DOHH2 (cell line): Measurements from ENCODE around the gene ASIC3.

Experiments
- EZH2phosphoT487 ChIP-seq: fragments of 200-600 bp; sonication (generic); IDR thresholded peaks from 2 replicates; pipeline ENCODE4 v1.6.1; 2017; ENCODE audit warnings: borderline replicate concordance, mild to moderate bottlenecking, antibody characterized with exemption, low read length, moderate library complexity, mixed read lengths
- TF ChIP-seq, protein P1 (sequence below): fragments of 200-600 bp; sonication (generic); IDR thresholded peaks from one replicate; pipeline ENCODE4 v1.5.1; 2014; ENCODE audit warnings: antibody characterized with exemption, mild to moderate bottlenecking, low read depth, low read length; ENCODE audit not compliant: poor library complexity, severe bottlenecking

DNA sequence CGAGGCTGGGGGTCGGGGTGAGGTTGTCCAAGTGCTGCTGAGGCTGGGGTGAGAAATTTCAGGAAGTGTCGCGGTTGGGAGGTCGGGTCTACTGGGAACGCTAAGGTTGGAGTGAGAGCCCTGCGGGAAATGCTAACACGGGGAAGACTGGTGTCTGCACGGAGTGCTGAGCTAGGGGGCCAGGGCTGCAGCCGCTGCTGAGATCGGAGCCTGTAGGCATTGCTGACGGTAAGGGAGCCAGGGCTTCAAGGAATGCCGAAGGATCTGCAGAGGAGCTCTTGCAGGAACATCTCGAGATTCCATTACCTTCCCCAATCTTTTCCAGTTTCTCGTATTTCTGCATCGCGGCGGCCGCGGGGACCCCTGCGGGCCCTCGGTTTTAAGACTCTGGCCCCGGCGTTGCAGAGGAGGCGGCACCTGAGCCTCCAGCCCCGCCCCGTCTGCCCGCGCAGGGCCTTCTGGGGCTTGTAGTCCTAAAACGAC is 9.2 kb downstream of the ASIC3 start, which contains the start of gene CDK5:
- TF ChIP-seq, protein P1, sequence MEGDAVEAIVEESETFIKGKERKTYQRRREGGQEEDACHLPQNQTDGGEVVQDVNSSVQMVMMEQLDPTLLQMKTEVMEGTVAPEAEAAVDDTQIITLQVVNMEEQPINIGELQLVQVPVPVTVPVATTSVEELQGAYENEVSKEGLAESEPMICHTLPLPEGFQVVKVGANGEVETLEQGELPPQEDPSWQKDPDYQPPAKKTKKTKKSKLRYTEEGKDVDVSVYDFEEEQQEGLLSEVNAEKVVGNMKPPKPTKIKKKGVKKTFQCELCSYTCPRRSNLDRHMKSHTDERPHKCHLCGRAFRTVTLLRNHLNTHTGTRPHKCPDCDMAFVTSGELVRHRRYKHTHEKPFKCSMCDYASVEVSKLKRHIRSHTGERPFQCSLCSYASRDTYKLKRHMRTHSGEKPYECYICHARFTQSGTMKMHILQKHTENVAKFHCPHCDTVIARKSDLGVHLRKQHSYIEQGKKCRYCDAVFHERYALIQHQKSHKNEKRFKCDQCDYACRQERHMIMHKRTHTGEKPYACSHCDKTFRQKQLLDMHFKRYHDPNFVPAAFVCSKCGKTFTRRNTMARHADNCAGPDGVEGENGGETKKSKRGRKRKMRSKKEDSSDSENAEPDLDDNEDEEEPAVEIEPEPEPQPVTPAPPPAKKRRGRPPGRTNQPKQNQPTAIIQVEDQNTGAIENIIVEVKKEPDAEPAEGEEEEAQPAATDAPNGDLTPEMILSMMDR, result no peak
- no peak for TF ChIP-seq EZH2phosphoT487
